KOPT-K1 (cell line): ENCODE data around the gene ZNF592.

Experiments used
- H3K27ac ChIP-seq: fragments of 200-600 bp; sonication (generic); 2 replicates; pipeline ENCODE4 v1.5.1; 2016; ENCODE audit warnings: antibody characterized with exemption, mild to moderate bottlenecking, low read depth, low read length; ENCODE audit not compliant: poor library complexity, severe bottlenecking
- H3K36me3 ChIP-seq: fragments of 200-600 bp; sonication (generic); 2 replicates; pipeline ENCODE4 v1.5.1; 2017; ENCODE audit warnings: antibody characterized with exemption, mild to moderate bottlenecking, low read length, moderate library complexity; ENCODE audit not compliant: insufficient read depth
- H3K9me3 ChIP-seq: fragments of 200-600 bp; sonication (generic); 2 replicates; pipeline ENCODE4 v1.5.1; 2017; ENCODE audit warnings: antibody characterized with exemption, low read length, mild to moderate bottlenecking; ENCODE audit not compliant: insufficient read depth, poor library complexity, severe bottlenecking

Gene ZNF592, protein sequence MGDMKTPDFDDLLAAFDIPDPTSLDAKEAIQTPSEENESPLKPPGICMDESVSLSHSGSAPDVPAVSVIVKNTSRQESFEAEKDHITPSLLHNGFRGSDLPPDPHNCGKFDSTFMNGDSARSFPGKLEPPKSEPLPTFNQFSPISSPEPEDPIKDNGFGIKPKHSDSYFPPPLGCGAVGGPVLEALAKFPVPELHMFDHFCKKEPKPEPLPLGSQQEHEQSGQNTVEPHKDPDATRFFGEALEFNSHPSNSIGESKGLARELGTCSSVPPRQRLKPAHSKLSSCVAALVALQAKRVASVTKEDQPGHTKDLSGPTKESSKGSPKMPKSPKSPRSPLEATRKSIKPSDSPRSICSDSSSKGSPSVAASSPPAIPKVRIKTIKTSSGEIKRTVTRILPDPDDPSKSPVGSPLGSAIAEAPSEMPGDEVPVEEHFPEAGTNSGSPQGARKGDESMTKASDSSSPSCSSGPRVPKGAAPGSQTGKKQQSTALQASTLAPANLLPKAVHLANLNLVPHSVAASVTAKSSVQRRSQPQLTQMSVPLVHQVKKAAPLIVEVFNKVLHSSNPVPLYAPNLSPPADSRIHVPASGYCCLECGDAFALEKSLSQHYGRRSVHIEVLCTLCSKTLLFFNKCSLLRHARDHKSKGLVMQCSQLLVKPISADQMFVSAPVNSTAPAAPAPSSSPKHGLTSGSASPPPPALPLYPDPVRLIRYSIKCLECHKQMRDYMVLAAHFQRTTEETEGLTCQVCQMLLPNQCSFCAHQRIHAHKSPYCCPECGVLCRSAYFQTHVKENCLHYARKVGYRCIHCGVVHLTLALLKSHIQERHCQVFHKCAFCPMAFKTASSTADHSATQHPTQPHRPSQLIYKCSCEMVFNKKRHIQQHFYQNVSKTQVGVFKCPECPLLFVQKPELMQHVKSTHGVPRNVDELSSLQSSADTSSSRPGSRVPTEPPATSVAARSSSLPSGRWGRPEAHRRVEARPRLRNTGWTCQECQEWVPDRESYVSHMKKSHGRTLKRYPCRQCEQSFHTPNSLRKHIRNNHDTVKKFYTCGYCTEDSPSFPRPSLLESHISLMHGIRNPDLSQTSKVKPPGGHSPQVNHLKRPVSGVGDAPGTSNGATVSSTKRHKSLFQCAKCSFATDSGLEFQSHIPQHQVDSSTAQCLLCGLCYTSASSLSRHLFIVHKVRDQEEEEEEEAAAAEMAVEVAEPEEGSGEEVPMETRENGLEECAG (N-terminal part only)

DNA sequence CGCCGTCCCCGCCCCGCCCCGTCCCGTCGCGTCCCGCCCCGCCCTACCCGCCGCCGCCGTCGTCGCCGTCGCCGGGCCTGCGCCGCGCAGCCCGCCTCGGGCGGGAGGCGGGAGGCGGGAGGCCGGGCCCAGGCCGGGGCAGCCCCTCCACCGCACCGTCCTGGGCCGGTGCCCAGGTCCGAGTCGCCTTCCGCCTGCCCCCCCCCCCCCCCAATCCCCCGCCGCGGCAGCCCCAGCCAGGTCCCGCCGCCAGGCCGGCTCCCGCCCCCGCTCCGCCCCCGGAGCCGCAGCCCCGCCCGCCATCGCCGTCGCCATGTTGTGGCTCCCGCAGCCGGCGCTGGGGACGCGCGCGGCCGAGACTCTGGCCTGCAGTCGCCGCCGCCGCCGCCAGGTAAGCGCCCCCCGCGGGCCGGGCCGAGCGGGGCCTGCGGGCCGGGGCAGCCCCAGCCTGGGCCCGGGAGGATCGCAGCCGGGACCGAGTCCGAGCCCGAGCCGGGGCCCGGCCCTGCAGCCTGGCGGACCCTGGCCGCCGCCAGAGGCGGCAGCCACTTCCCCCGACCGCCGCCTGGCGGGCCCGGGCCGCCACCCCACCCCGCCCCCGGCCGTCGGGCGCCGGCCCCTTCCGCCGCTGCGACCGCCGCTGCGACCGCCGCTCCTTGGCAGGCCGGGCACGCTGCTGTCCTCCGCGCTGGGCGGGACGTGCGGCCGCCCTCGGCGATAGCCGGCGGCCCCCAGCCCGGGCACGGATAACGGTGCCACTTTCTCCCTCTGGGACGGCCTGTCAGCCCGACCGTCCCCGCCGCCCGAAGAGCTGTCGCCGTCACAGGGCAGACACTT lies at the start of gene ZNF592:
Gene ZNF592, plus strand, starts transcription at position 319 of the 837 bp plus-strand sequence. CDS start 34,084 bp downstream, outside the sequence.
- H3K27ac ChIP-seq: peak within 1 kb of the TSS; percentile 72
- no peaks in the 10 kb centered on the region for H3K36me3 ChIP-seq
- H3K9me3 ChIP-seq: no peaks in the 10 kb centered on the region

DNA sequence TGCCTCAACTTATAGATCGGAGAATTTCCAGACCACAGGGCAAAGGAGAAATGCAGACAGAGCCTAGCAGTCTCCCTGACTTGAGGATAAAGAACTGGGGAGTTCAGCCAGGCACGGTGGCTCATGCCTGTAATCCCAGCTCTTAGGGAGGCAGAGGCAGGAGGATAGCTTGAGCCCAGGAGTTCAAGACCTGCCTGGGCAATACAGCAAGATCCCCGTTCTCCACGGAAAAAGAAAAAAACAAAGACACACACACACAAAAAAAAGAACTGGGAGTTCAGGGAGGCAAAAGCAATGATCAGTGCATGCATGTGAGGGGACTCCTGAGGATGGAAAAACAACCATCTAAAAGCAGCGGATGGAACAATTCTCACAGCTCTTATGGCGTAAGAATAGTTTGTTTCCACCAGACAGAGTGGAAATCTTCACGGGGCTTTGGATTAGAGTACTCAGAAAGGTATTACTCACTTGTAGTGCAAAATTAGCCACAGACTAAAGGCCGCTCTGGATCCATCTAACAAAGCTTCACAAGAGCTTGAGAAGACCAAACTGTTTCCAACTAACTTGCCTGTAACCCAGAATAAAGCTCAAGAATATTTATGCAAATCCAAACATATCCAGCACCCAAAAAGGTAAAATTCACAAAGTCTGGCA lies 48.7 kb upstream of the ZNF592 start:
- Histone ChIP-seq H3K36me3 (peaks cover 5% of the 10 kb centered on the region; the same call in 1 of the 2 replicates), H3K9me3 (no peaks in the 10 kb centered on the region), H3K27ac (no peak overlapping the region)

DNA sequence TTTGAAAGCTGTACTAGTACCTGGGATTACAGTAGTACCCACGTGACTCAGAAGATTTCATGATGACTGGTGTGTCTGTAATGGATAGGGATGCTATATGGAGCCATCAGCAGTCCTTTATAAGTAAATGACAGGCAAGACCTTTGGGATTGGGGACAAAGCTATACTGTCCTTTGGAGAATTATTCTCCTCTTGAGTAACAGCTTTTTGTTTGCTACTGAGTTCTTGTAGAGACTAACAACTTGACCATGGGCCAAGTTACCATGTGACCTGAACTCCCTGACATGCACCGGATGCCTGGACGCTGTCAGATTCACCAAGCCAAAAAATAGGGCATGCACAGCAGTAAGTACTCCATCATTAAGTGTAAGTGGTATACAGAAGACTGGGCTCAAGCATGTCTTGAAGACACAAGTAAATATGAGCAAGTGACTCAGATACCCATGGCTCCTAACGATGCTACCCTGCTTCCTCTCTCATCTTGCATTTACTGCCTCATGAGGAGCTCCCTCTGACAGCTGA lies 45.4 kb upstream of the ZNF592 start:
- H3K27ac ChIP-seq: no peak overlapping the region
- no peaks in the 10 kb centered on the region for H3K9me3 ChIP-seq
- H3K36me3 ChIP-seq: peaks cover 5% of the 10 kb centered on the region; the same call in 1 of the 2 replicates

GRCh38 chr15:84703808-84704207 lies 44.6 kb upstream of the ZNF592 start:
- peaks cover 11% of the 10 kb centered on the region; the same call in 1 of the 2 replicates for H3K36me3 ChIP-seq
- H3K27ac ChIP-seq: no peak overlapping the region
- H3K9me3 ChIP-seq: no peaks in the 10 kb centered on the region

GRCh38 chr15:84714372-84714771 lies 34.0 kb upstream of the ZNF592 start:
- H3K9me3 ChIP-seq: no peaks in the 10 kb centered on the region
- peaks cover 18% of the 10 kb centered on the region for H3K36me3 ChIP-seq
- H3K27ac ChIP-seq: peak overlapping the region; percentile 78

GRCh38 chr15:84714821-84715220 lies 33.6 kb upstream of the ZNF592 start:
- H3K36me3 ChIP-seq: peaks cover 13% of the 10 kb centered on the region
- peak overlapping the region; percentile 78 for H3K27ac ChIP-seq
- H3K9me3 ChIP-seq: no peaks in the 10 kb centered on the region

DNA sequence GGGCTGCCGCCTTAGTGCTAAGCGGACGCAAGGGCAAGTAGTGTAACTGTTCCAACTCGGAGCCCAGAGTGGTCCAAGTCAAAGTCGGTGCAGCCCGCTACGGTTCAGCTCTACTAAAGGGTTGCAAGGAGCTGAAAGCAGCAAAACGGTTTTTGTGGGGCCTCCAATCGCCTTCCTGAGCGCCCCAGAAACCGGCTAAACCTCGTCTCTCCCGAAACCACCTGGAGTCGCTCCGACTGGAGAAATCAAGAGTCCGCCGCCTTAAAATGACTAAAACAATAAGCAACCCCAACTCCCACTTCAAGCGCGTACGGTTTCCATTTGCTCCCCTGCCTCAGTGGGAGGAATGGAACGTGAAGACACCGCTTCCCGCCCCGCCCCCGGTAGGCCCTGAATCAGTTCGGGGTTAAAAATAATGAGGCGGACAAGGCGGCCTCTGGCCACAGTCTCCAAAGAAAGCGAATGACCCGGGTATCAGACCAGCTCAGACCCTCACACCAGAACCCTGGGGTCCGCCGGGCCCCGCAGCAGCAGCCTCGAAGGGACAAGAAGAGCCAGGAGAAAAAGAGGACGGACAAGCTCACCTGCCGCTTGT lies 32.9 kb upstream of the ZNF592 start:
- H3K36me3 ChIP-seq: peaks cover 8% of the 10 kb centered on the region
- peak overlapping the region; percentile 78 for H3K27ac ChIP-seq
- no peaks in the 10 kb centered on the region for H3K9me3 ChIP-seq

DNA sequence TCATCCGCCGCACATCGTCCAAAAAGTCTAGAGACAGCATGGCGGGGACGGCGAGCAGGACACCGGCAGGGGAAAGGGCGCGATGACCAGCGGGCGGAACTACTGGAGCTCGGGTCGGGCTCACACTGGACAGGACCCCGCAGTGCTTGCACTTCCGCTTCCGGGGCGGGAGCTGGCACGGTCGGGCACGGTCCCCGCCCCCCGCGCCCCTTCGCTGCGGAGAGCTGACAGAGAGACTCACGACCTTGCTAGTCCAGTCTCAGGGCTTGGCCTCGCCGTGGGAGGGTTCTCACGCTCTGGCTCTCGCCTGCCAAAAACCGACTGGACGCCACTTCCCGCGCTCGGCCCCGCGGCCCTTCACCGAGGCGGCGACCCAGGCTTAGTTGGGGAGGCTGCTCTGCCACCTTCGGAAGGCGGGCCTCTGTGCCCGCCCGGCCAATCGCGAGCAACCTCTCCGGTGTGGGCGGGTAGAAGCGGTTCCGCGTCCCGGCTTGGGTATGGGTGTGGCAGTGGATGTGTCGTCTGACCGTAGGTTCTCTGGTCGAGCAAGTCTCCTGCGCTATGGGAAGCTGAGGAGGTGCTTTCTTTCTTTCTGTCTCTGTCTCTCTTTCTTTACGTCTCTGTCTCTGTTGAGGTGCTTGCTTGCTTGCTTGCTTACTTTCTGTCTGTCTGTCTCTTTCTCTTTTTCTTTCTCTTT lies 32.2 kb upstream of the ZNF592 start, which contains the start of gene SEC11A:
Gene SEC11A, minus strand, starts transcription at position 104 of the 697 bp plus-strand sequence. Its CDS starts 64 bp downstream, at position 40.
- Histone ChIP-seq H3K36me3 (peaks cover 1% of the 10 kb centered on the region; the same call in 1 of the 2 replicates), H3K9me3 (no peaks in the 10 kb centered on the region)

DNA sequence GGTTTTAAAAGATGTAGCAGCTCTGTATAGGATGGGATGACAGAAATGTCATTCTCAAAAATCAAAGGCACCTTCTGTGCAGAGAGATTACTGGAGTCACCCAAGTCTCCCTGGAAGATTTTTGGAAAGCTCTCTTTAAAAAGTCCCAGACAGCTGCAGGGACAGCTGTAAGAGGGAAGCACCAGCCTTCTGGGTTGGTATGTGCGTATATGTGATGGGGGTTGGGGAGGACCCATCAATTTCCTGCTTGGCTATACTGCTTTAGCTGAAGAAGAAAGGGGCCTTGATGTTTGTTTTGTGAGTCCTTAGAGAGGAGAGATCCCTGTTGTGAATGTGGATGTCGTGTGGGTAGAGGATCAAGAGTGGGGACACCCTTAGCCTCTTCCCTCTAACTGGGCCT lies 27.0 kb upstream of the ZNF592 start:
- Histone ChIP-seq H3K36me3 (no peaks in the 10 kb centered on the region), H3K9me3 (no peaks in the 10 kb centered on the region), H3K27ac (peak overlapping the region; percentile 32)

More for the DNA sequence above, 32.2 kb upstream of the ZNF592 start, which contains the start of gene SEC11A:
- peak within 1 kb of the TSS; percentile 78 for H3K27ac ChIP-seq

DNA sequence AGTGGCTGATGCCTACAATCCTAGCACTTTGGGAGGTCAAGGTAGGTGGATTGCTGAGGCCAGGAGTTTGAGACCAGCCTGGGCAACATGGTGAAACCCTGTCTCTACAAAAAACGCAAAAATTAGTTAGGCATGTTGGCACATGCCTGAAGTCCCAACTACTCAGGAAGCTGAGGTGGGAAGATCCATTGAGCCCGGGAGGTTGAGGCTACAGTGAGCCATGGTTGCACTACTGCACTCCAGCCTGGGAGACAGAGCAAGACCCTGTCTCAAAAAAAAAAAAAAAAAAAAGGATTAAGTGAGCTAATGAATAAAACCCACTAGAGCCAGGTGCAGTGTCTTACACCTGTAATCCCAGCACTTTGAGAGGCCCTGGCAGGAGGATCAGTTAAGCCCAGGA lies 25.8 kb upstream of the ZNF592 start:
- Histone ChIP-seq H3K36me3 (no peaks in the 10 kb centered on the region), H3K9me3 (no peaks in the 10 kb centered on the region), H3K27ac (no peak overlapping the region)

DNA sequence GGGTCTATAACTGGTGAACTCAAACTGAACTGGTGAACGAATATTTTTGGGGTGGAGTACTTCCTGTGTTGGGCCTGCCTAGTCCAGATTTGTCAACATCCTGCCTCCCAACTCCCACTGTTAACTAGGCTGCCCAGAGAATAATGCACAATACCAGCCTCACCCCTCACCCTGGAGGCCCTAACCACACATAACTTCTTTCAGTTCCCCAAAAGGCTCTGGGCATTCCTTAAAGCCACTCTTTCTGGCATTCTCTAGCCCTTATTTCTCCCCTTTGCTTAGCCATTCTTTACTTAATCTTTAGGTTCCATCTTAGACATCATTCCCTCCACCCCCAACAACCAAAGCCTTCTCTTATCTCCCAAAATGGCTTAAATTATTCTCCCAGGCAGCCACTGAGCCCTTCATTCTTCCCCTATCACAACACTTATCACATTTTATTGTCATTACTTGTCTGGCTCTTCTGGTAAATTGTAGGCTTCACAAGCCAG lies 23.3 kb upstream of the ZNF592 start:
- no peaks in the 10 kb centered on the region for H3K9me3 ChIP-seq
- H3K27ac ChIP-seq: no peak overlapping the region
- H3K36me3 ChIP-seq: no peaks in the 10 kb centered on the region

- H3K27ac ChIP-seq: no peak overlapping the region
- no peaks in the 10 kb centered on the region for H3K36me3 ChIP-seq
- no peaks in the 10 kb centered on the region for H3K9me3 ChIP-seq
Observed at GRCh38 chr15:84727429-84727828, 21.0 kb upstream of the ZNF592 start.
